GM18508 (cell line): Measurements from ENCODE around the gene RAP1GDS1.
"Not testable (repeated sequence)": the region's sequence is repeated elsewhere in the genome, so short reads cannot be mapped to it uniquely, and the experiment has no call there.

Experiments used
- ATAC-seq: cut with Tn5 transposase; IDR thresholded peaks from one replicate; pipeline ENCODE4 v1.9.1; 2021; ENCODE audit warnings: moderate number of reproducible peaks; ENCODE audit not compliant: insufficient read depth, unreplicated experiment

The RAP1GDS1 gene

GRCh38 chr4:98287328-98287727, 26.1 kb downstream of the RAP1GDS1 start:
- ATAC-seq, result no peak

- not testable (repeated sequence) for ATAC-seq
Measured at GRCh38 chr4:98288671-98289070, 27.5 kb downstream of the RAP1GDS1 start.

DNA sequence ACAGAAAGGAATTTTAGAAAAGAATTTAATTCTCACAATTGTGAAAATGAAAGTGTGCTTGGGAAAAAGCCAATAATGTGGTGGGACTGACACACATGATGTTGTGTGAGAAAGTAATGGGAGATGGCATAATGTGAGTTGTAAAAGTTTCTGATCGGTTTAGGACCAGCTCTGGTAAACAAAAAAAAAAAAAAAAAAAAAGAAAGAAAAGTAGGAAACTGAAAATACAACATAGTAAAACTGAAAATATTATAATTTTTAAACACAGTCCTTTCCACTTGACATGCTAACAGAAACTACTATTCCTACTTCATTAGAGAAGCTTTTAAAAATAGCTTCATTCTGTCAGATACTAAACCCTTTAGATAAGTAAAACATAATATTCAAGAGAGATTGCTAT, 28.2 kb downstream of the RAP1GDS1 start:
- ATAC-seq, result peak; percentile 73

- no peak for ATAC-seq
Measured at GRCh38 chr4:98290511-98290910, 29.3 kb downstream of the RAP1GDS1 start.

- no peak for ATAC-seq
Measured at GRCh38 chr4:98293104-98293887, 32.1 kb downstream of the RAP1GDS1 start.

- no peak for ATAC-seq
Measured at GRCh38 chr4:98298022-98298421, 36.8 kb downstream of the RAP1GDS1 start.

DNA sequence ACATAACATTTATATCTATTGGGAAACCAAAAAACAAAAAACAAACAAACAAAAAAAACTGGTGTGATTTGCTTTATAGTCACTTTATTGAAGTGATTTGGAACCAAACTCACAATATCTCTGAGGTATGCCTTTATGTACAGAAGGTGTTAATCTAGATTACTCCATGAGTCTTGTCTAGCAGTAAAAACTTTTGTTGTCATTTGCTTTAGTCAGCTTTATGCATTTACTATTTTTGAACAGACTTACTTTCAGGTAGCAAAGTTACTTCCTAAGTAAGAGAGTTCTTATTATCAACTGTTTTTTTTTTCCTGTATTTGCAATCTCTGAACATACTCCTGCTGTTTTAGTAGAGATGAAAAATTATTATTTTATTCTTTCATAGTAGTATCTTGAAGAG, 39.5 kb downstream of the RAP1GDS1 start:
- no peak for ATAC-seq

- no peak for ATAC-seq
Measured at GRCh38 chr4:98305576-98305975, 44.4 kb downstream of the RAP1GDS1 start.

- no peak for ATAC-seq
Measured at GRCh38 chr4:98310867-98311266, 49.7 kb downstream of the RAP1GDS1 start.

DNA sequence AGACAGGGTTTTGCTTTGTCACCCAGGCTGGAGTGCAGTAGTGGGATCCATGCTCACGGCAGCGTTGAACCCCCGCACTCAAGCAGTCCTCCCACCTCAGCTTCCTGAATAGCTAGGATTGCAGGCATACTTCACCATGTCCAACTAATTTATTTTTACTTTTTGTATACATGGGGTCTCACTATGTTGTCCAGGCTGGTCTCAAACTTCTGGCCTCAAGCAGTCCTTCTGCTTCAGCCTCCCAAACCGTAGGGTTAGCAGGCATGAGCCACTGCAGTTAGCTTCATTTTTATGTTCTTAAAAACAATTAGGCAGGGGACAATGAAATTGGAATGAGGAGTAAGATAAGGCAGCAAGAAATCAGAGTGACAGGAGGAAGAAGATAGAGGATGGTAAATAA, 50.5 kb downstream of the RAP1GDS1 start:
- no peak for ATAC-seq

DNA sequence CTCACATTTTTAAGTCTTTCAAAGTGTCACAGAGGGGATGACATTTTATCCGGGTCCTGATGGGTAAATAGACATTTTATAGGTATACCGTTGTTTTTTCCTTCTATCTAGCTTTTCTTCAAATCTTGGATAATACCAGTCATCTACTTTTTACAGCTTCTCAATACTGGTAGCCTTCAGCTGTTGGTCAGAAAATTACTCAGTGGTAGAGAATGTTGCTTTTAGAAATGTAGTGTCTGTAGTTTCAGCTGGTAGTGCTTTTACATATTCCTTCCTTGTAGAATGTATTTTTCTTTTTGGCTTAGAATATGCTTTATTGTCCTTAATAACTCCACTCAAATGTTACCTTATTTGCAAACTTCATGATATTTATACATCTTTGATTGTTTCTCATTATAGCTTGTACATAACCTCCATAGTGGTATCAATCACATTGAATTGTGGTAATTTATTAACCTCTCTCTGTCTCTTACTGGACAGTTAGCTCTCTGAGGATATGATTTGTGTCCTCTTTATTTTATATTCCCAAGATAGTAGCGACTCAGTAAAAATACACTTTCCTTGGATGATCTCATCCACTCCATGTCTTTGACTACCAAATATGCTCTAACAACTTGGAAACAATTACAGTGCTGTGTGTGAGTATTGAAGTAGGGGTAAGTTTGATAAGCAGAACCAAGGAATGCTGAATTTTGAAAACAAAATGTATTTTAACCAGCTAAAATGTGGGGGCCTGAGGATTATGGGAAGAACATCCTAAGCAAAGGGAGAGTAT, 53.8 kb downstream of the RAP1GDS1 start:
- ATAC-seq, result no peak

DNA sequence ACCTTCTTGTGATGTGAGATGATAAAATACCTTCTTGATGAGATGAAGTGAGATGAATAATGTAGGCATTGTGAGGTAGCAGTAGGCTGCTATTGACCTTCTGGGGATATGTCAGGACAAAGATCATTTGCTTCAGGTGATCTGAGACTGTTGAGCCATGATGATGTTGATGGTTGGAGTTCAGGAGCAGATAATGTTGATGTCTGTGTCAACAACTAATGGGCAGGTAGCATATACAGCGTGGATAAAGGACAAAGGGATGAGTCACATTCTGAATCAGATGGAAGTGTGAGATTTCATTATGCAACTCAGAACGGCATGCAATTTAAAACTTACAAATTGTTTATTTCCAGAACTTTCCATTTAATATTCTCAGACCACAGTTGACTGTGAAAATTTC, 57.3 kb downstream of the RAP1GDS1 start:
- ATAC-seq, result no peak

DNA sequence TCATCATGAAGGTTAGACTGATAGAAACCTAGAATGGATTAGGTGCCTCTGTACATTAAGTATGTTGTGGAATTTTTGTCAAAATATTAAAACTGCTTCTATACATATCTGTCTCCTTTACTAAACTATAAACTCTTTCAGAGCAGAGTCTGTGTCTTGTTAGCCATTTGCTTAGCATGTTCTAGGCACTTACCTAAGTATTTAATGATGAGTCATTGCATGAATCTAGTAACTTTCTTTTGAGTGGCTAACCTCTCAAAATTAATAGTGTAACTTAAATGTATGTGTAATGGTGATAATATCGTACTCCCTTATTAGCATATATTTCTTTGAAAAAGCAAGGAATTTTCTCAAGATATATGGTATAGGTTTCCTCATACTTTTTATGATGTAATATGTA, 57.8 kb downstream of the RAP1GDS1 start:
- ATAC-seq, result no peak

GRCh38 chr4:98326168-98326567, 65.0 kb downstream of the RAP1GDS1 start:
- no peak for ATAC-seq

GRCh38 chr4:98327694-98328093, 66.5 kb downstream of the RAP1GDS1 start:
- ATAC-seq, result no peak

DNA sequence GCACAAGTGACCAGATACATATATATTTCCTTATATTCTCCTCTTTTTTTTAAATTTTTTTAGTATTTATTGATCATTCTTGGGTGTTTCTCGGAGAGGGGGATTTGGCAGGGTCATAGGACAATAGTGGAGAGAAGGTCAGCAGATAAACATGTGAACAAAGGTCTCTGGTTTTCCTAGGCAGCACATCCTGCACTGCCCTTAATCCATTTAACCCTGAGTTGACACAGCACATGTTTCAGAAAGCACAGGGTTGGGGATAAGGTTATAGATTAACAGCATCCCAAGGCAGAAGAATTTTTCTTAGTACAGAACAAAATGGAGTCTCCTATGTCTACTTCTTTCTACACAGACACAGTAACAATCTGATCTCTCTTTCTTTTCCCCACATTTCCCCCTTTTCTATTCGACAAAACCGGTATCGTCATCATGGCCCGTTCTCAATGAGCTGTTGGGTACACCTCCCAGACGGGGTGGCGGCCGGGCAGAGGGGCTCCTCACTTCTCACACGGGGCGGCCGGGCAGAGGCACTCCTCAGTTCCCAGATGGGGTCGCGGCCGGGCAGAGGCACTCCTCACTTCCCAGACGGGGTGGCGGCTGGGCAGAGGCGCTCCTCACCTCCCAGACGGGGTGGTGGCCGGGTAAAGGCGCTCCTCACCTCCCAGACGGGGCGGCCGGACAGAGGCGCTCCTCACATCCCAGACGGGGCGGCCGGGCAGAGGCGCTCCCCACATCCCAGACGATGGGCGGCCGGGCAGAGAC, 68.9 kb downstream of the RAP1GDS1 start:
- ATAC-seq, result not testable (repeated sequence)

DNA sequence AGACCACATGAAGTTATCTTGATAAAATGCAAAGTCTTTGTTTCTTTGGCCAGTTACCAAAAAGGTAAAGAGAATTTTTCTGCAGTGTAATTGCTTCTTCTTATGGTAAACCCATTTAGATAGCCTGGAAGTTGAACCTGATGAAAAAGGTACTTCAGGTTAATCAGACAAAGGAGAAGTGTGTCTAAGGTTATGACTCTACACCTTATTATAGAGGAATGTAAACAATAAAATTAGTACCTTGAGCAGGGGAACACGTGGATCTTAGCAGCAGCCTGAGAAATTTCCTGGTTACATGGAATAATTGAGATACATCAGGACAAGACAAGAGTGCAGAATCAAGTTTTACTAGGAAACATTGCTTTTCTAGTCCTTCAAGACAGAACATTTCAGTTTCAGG, 70.8 kb downstream of the RAP1GDS1 start:
- no peak for ATAC-seq

GRCh38 chr4:98334461-98334860, 73.3 kb downstream of the RAP1GDS1 start:
- no peak for ATAC-seq

- ATAC-seq, result no peak
Measured at GRCh38 chr4:98338761-98339438, 77.7 kb downstream of the RAP1GDS1 start.

DNA sequence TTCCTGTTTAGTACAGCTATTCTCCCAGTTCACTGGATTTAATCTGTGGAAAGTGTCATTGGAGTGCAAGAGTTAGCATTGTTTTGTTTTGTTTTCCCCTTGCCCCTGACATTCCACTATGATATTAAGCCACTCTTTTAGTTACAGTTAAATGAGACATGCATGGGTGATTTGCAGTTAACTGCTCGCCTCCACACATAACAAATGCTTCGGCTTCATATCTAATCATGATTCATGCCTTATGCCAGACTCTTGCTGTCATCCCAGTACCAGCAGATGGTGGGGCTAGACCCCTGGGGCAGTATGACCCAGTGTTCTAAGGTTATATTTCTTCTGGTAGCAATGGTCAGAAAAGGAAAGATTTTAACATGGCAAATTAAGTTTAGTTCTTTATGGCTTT, 80.1 kb downstream of the RAP1GDS1 start:
- ATAC-seq, result no peak
